WTC11 (cell line): ENCODE data around the gene BUD31. TPM values are rescaled to one million over a fixed set of nuclear protein-coding genes. Genes with fewer than 3 reads are reported as not detected.

Source experiments
- ATAC-seq: fragments of 200-7000 bp; cut with Tn5 transposase; 2 replicates; pipeline ENCODE4 v1.10.0; 2021; ENCODE audit warnings: mild to moderate bottlenecking, moderate library complexity
- CTCF ChIA-PET: fragments of 300-600 bp; sonication (Branson Sonifier 250); formaldehyde crosslinking; loops from one replicate; lab custom pipeline; 2021; ENCODE audit warnings: antibody characterized with exemption; lab: Charles Lee
- POLR2A ChIA-PET: fragments of 350-600 bp; sonication (Branson Sonifier 250); formaldehyde crosslinking; loops from one replicate; lab custom pipeline; 2021; ENCODE audit warnings: antibody characterized with exemption; lab: Charles Lee
- DNase-seq: peaks from one replicate; pipeline ENCODE4 v3.0.0; 2021; ENCODE audit warnings: low spot score
- H3K27ac Mint-ChIP-seq: 2 replicates; pipeline ENCODE4 v1.8.0; 2021; ENCODE audit warnings: mixed read lengths
- H3K27me3 Mint-ChIP-seq: 2 replicates; pipeline ENCODE4 v1.8.0; 2021; ENCODE audit warnings: low read depth, mild to moderate bottlenecking, moderate library complexity, mixed read lengths
- H3K36me3 Mint-ChIP-seq: 2 replicates; pipeline ENCODE4 v1.8.0; 2021; ENCODE audit warnings: mixed read lengths
- H3K4me1 Mint-ChIP-seq: 2 replicates; pipeline ENCODE4 v1.8.0; 2022; ENCODE audit warnings: mixed read lengths
- H3K4me3 Mint-ChIP-seq: 2 replicates; pipeline ENCODE4 v1.8.0; 2021; ENCODE audit warnings: mild to moderate bottlenecking, moderate library complexity, mixed read lengths
- H3K9me3 Mint-ChIP-seq: 2 replicates; pipeline ENCODE4 v1.8.0; 2021; ENCODE audit warnings: mixed read lengths
- ATF2 ChIP-seq: sonication (generic); formaldehyde crosslinking; IDR thresholded peaks from 2 replicates; pipeline ENCODE4 v1.8.1; 2022; ENCODE audit warnings: low read depth, missing genetic modification reagents, borderline replicate concordance
- CDX4 ChIP-seq: fragments of 250-450 bp; sonication (Bioruptor Pico); IDR thresholded peaks from 2 replicates; pipeline ENCODE4 v1.9.0; 2021; ENCODE audit warnings: moderate library complexity, mild to moderate bottlenecking, inconsistent platforms, borderline replicate concordance
- CREB1 ChIP-seq: sonication (generic); formaldehyde crosslinking; IDR thresholded peaks from 2 replicates; pipeline ENCODE4 v1.8.0; 2023; ENCODE audit warnings: mild to moderate bottlenecking, missing genetic modification reagents
- CREM ChIP-seq: sonication (generic); formaldehyde crosslinking; IDR thresholded peaks from 2 replicates; pipeline ENCODE4 v1.8.1; 2022; ENCODE audit warnings: mild to moderate bottlenecking, missing genetic modification reagents, moderate library complexity
- E2F4 ChIP-seq: sonication (generic); formaldehyde crosslinking; IDR thresholded peaks from 2 replicates; pipeline ENCODE4 v1.8.1; 2022; ENCODE audit warnings: low read depth, mild to moderate bottlenecking, moderate library complexity, missing genetic modification reagents, borderline replicate concordance
- E2F5 ChIP-seq: sonication (generic); formaldehyde crosslinking; IDR thresholded peaks from 2 replicates; pipeline ENCODE4 v1.8.1; 2022; ENCODE audit warnings: mild to moderate bottlenecking, moderate library complexity, missing genetic modification reagents
- EMX1 ChIP-seq: fragments of 250-450 bp; sonication (Bioruptor Pico); IDR thresholded peaks from 2 replicates; pipeline ENCODE4 v1.8.0; 2021; ENCODE audit warnings: mild to moderate bottlenecking
- FOXP4 ChIP-seq: sonication (generic); formaldehyde crosslinking; IDR thresholded peaks from 2 replicates; pipeline ENCODE4 v1.8.0; 2022; ENCODE audit warnings: mild to moderate bottlenecking, missing genetic modification reagents
- GRHL2 ChIP-seq: fragments of 250-450 bp; sonication (Bioruptor Pico); IDR thresholded peaks from 2 replicates; pipeline ENCODE4 v1.8.0; 2022; ENCODE audit warnings: mild to moderate bottlenecking, moderate library complexity; ENCODE audit not compliant: insufficient replicate concordance, severe bottlenecking
- JUN ChIP-seq: sonication (generic); formaldehyde crosslinking; IDR thresholded peaks from 2 replicates; pipeline ENCODE4 v1.8.0; 2023; ENCODE audit warnings: mild to moderate bottlenecking, missing genetic modification reagents
- MXD4 ChIP-seq: fragments of 250-450 bp; sonication (Bioruptor Pico); IDR thresholded peaks from 2 replicates; pipeline ENCODE4 v1.8.0; 2021; ENCODE audit warnings: mild to moderate bottlenecking, moderate library complexity, borderline replicate concordance
- NR1H2 ChIP-seq: sonication (generic); formaldehyde crosslinking; IDR thresholded peaks from 2 replicates; pipeline ENCODE4 v1.9.0; 2021; ENCODE audit warnings: mild to moderate bottlenecking, moderate library complexity, missing genetic modification reagents
- NR2C2 ChIP-seq: sonication (generic); formaldehyde crosslinking; IDR thresholded peaks from 2 replicates; pipeline ENCODE4 v1.8.0; 2022; ENCODE audit warnings: mild to moderate bottlenecking, missing genetic modification reagents
- PRRX2 ChIP-seq: fragments of 250-450 bp; sonication (Bioruptor Pico); IDR thresholded peaks from 2 replicates; pipeline ENCODE4 v1.8.0; 2021; ENCODE audit warnings: mild to moderate bottlenecking
- RELA ChIP-seq: sonication (generic); formaldehyde crosslinking; IDR thresholded peaks from 2 replicates; pipeline ENCODE4 v1.8.1; 2022; ENCODE audit warnings: missing genetic modification reagents, mild to moderate bottlenecking, borderline replicate concordance
- TCF7 ChIP-seq: sonication (generic); formaldehyde crosslinking; IDR thresholded peaks from 2 replicates; pipeline ENCODE4 v1.8.0; 2022; ENCODE audit warnings: mild to moderate bottlenecking, low read depth, missing genetic modification reagents, moderate library complexity
- TEAD4 ChIP-seq: sonication (generic); formaldehyde crosslinking; IDR thresholded peaks from 2 replicates; pipeline ENCODE4 v1.8.0; 2022; ENCODE audit warnings: mild to moderate bottlenecking, missing genetic modification reagents
- ZNF138 ChIP-seq: sonication (generic); formaldehyde crosslinking; conservative IDR thresholded peaks from 2 replicates; pipeline ENCODE4 v1.8.1; 2022; ENCODE audit warnings: mild to moderate bottlenecking, moderate library complexity, missing genetic modification reagents
- ZNF425 ChIP-seq: fragments of 250-450 bp; sonication (Bioruptor Pico); conservative IDR thresholded peaks from 2 replicates; pipeline ENCODE4 v1.9.0; 2021; ENCODE audit warnings: mild to moderate bottlenecking
- total RNA-seq: library from RNA; stranded (reverse); gene quantifications from 3 replicates; pipeline ENCODE4 v1.2.3, GENCODE V29; 2021

BUD31 gene
- total RNA-seq, 1 experiment from 2014 or later = 98.7 TPM

- H3K27me3 Mint-ChIP-seq = no peaks in the 10 kb centered on the region
- peak overlapping the region; percentile 99 for H3K4me3 Mint-ChIP-seq
- DNase-seq = no peak
- peaks cover 40% of the 10 kb centered on the region for H3K36me3 Mint-ChIP-seq
- H3K4me1 Mint-ChIP-seq = peaks cover 18% of the 10 kb centered on the region
- peak; percentile 5; the same call in 1 of the 2 replicates for ATAC-seq
- H3K9me3 Mint-ChIP-seq = no peaks in the 10 kb centered on the region
- CTCF ChIA-PET = interaction anchor here (1.0 to 2.3 kb wide), 7 partner anchors 8 to 529 kb away, joined by 3 to 13 read pairs (median 4); partner anchors contain the start of gene TRRAP
- POLR2A ChIA-PET = interaction anchor here (1.1 to 2.4 kb wide), 7 partner anchors 8 to 65 kb away, joined by 3 to 37 read pairs (median 5); partner anchors contain the start of genes CPSF4, PTCD1 and ZNF789
- H3K27ac Mint-ChIP-seq = peak overlapping the region; percentile 99
- TF ChIP-seq ATF2 (CRISPR knock-in tag) (peak; percentile 40; the same call in 1 of the 2 replicates), NR2C2 (CRISPR knock-in tag) (no peak), TEAD4 (CRISPR knock-in tag) (0 out of 2 replicates have a peak, but pooled peaks have one; percentile 6)
Observed at GRCh38 chr7:99407872-99408378, 844 bp upstream of the BUD31 start.

GRCh38 chr7:99409192-99409572 is 413 bp downstream of the BUD31 start:
- ChIA-PET CTCF (interaction anchor here (1.0 to 2.4 kb wide), 6 partner anchors 10 to 531 kb away, joined by 3 to 13 read pairs (median 5); partner anchors contain the start of gene TRRAP), POLR2A (interaction anchor here (0.7 to 2.4 kb wide), 14 partner anchors 9 to 531 kb away, joined by 3 to 37 read pairs (median 4); partner anchors contain the start of genes CPSF4, PTCD1, TRRAP and ZKSCAN5)
- TF ChIP-seq PRRX2 (CRISPR knock-in tag) (no peak), CREM (CRISPR knock-in tag) (no peak), RELA (CRISPR knock-in tag) (no peak), TCF7 (CRISPR knock-in tag) (no peak), ATF2 (CRISPR knock-in tag) (no peak), ZNF138 (no peak), JUN (CRISPR knock-in tag) (no peak), E2F5 (CRISPR knock-in tag) (no peak), TEAD4 (CRISPR knock-in tag) (no peak), MXD4 (CRISPR knock-in tag) (no peak), CDX4 (no peak)
- ATAC-seq = no peak
- no peaks in the 10 kb centered on the region for H3K9me3 Mint-ChIP-seq
- H3K4me1 Mint-ChIP-seq = peaks cover 18% of the 10 kb centered on the region
- no peak for DNase-seq
- peak overlapping the region; percentile 99 for H3K4me3 Mint-ChIP-seq
- peaks cover 39% of the 10 kb centered on the region for H3K36me3 Mint-ChIP-seq
- H3K27me3 Mint-ChIP-seq = no peaks in the 10 kb centered on the region
- H3K27ac Mint-ChIP-seq = peak overlapping the region; percentile 99

GRCh38 chr7:99409806-99410205 is 1.0 kb downstream of the BUD31 start:
- peak overlapping the region; percentile 75 for H3K27ac Mint-ChIP-seq
- ChIA-PET POLR2A (interaction anchor here (2.0 to 2.4 kb wide), 2 partner anchors 16 to 28 kb away, joined by 11 to 37 read pairs; partner anchors contain the start of genes CPSF4 and PTCD1), CTCF (interaction anchor here (2.3 to 2.4 kb wide), 2 partner anchors 10 to 17 kb away, joined by 5 to 13 read pairs; no protein-coding TSS in a partner anchor)
- ATAC-seq (no peak), DNase-seq (no peak)
- H3K9me3 Mint-ChIP-seq = peaks cover 2% of the 10 kb centered on the region
- no peaks in the 10 kb centered on the region for H3K27me3 Mint-ChIP-seq
- H3K4me3 Mint-ChIP-seq = peak overlapping the region; percentile 99
- H3K36me3 Mint-ChIP-seq = peaks cover 39% of the 10 kb centered on the region
- peaks cover 18% of the 10 kb centered on the region for H3K4me1 Mint-ChIP-seq
- TF ChIP-seq GRHL2 (CRISPR knock-in tag) (no peak), MXD4 (CRISPR knock-in tag) (no peak), JUN (CRISPR knock-in tag) (no peak), ZNF425 (no peak), CREB1 (CRISPR knock-in tag) (no peak), FOXP4 (CRISPR knock-in tag) (no peak), NR1H2 (CRISPR knock-in tag) (no peak), EMX1 (CRISPR knock-in tag) (no peak), E2F4 (CRISPR knock-in tag) (no peak)
